Urinary bladder (tissue), 2 donors: ENCODE results near the gene FER. TPM values are rescaled to one million over a fixed set of nuclear protein-coding genes. Genes with fewer than 3 reads are reported as not detected.

Experiments
- polyA plus RNA-seq: library from polyadenylated mRNA; stranded (reverse); fragments of 200-250 nt; gene quantifications from one replicate; pipeline ENCODE4 v1.2.3, GENCODE V29; 2013
- small RNA-seq: library from RNA; depleted of rRNA; stranded (forward); fragments of <200 nt; gene quantifications from one replicate; pipeline ENCODE3, GENCODE V24; 2014
- total RNA-seq: library from RNA; depleted of rRNA; stranded (reverse); fragments of >200 nt; gene quantifications from one replicate; pipeline ENCODE4 v1.2.3, GENCODE V29; 2014
- donor health status: healthy.

FER gene
- total and polyA plus RNA-seq, 2 donors = 6.3 to 84.6 TPM

Small RNA genes lying within 50 kb of the gene (small RNA-seq; reads per million reads assigned to genes)
- not detected for gene AC109481.1
- not detected for gene RF00019
- not detected for gene RNU6-47P
